Lower leg skin (tissue), 4 donors: Measurements from ENCODE around the gene BTBD16. TPM values are rescaled to one million over a fixed set of nuclear protein-coding genes. Genes with fewer than 3 reads are reported as not detected.

Experiments used
- DNase-seq, 2 donors: peaks; one replicate each; pipeline ENCODE4 v3.0.0-alpha.2; 2019; ENCODE audit warnings: low spot score in 2 of 2
- H3K4me3 ChIP-seq: fragments of 200-600 bp; sonication (generic); 2 replicates; pipeline ENCODE4 v1.5.1; 2017; ENCODE audit warnings: mild to moderate bottlenecking, low read depth; ENCODE audit not compliant: poor library complexity, severe bottlenecking
- CTCF ChIP-seq, 3 donors: fragments of 450-650 bp; IDR thresholded peaks; one replicate each; pipeline ENCODE4 v1.5.1; 2016; ENCODE audit warnings: antibody characterized with exemption in 3 of 3, mild to moderate bottlenecking in 3 of 3, moderate library complexity in 2 of 3
- POLR2A ChIP-seq, 2 donors: fragments of 450-650 bp; IDR thresholded peaks; one replicate each; pipeline ENCODE4 v1.6.1; 2016 to 2017; ENCODE audit warnings: antibody characterized with exemption in 2 of 2, mild to moderate bottlenecking in 1 of 2, moderate library complexity in 1 of 2
- WGBS, 2 donors: methylation state at CpG; one replicate each; pipeline ENCODE4 v1.1.5; 2018; 5-methylcytosine and 5-hydroxymethylcytosine counted together
- intact Hi-C: fragments of 100-400 bp; cut with DNase I; formaldehyde crosslinking; loops from one replicate; pipeline ENCODE4 v1.15.0; 2023; ENCODE audit warnings: low total_unique reads
- total RNA-seq, 4 donors: library from RNA; depleted of rRNA; stranded (reverse); fragments of >200 nt; gene quantifications; one replicate each; pipeline ENCODE4 v1.1.0, GENCODE V29; 2016

Gene BTBD16
- 10 to 100 TPM in 2 of 4 donors, 1 to 10 TPM in 2; 2.7 to 16.4 (median 9.0) TPM for total RNA-seq

- no peak within 1 kb of the TSS for H3K4me3 ChIP-seq
- 47 to 63% methylated on average over 5 of the region's 5 CpGs for WGBS, 2 donors
- peak in 1 of 2 donors; percentile 52 for DNase-seq
- TF ChIP-seq POLR2A (IDR thresholded peaks at IDR 0.05), result no peak
- no peak for TF ChIP-seq CTCF (IDR thresholded peaks at IDR 0.05)
- intact Hi-C loops, result no loop called here
Observed at GRCh38 chr10:122271076-122271475, at the start of gene BTBD16. Gene BTBD16, plus strand, starts transcription at chr10:122271296. Its CDS starts 3,786 bp downstream, at chr10:122275082.

GRCh38 chr10:122221958-122222357 is 49.1 kb upstream of the BTBD16 start:
- TF ChIP-seq CTCF (IDR thresholded peaks at IDR 0.05) (no peak), POLR2A (IDR thresholded peaks at IDR 0.05) (no peak)
- DNase-seq, result no peak
- intact Hi-C loops, result no loop called here
- H3K4me3 ChIP-seq, result no peak overlapping the region
- 71 to 81% methylated on average over 5 of the region's 5 CpGs for WGBS, 2 donors

- no peak overlapping the region for H3K4me3 ChIP-seq
- WGBS, 2 donors, result 90 to 95% methylated on average over 7 of the region's 7 CpGs
- intact Hi-C loops, result no loop called here
- TF ChIP-seq POLR2A (IDR thresholded peaks at IDR 0.05), result no peak
- no peak for TF ChIP-seq CTCF (IDR thresholded peaks at IDR 0.05)
- no peak for DNase-seq
Observed at GRCh38 chr10:122222638-122223037, 48.5 kb upstream of the BTBD16 start.

- no peak for DNase-seq
- H3K4me3 ChIP-seq, result no peak overlapping the region
- 87 to 93% methylated on average over 9 of the region's 9 CpGs for WGBS, 2 donors
Observed at GRCh38 chr10:122224159-122224558, 46.9 kb upstream of the BTBD16 start.

GRCh38 chr10:122225330-122225729 is 45.8 kb upstream of the BTBD16 start:
- TF ChIP-seq POLR2A (IDR thresholded peaks at IDR 0.05), result no peak
- TF ChIP-seq CTCF (IDR thresholded peaks at IDR 0.05), result no peak
- no peak overlapping the region for H3K4me3 ChIP-seq
- intact Hi-C loops, result no loop called here
- 79 to 92% methylated on average over 9 of the region's 9 CpGs for WGBS, 2 donors
- DNase-seq, result no peak

More at GRCh38 chr10:122224159-122224558, 46.9 kb upstream of the BTBD16 start:
- intact Hi-C loops, result no loop called here
- TF ChIP-seq POLR2A (IDR thresholded peaks at IDR 0.05) (no peak), CTCF (IDR thresholded peaks at IDR 0.05) (no peak)

- WGBS, 2 donors, result 84 to 89% methylated on average over 4 of the region's 4 CpGs
- intact Hi-C loops, result no loop called here
- no peak for DNase-seq
- no peak for TF ChIP-seq POLR2A (IDR thresholded peaks at IDR 0.05)
- TF ChIP-seq CTCF (IDR thresholded peaks at IDR 0.05), result no peak
- no peak overlapping the region for H3K4me3 ChIP-seq
Observed at GRCh38 chr10:122227754-122228153, 43.3 kb upstream of the BTBD16 start.
